ENCODE results near the gene ITGA11. TPM values are rescaled to one million over a fixed set of nuclear protein-coding genes. Genes with fewer than 3 reads are reported as not detected.
"Not testable (repeated sequence)": the region's sequence is repeated elsewhere in the genome, so short reads cannot be mapped to it uniquely, and the experiment has no call there.

Gene ITGA11
- total and polyA plus RNA-seq, 2 of the 4 experiments (the other 2 are of a cell fraction) = 4.1 to 6.6 TPM

- in situ Hi-C loops (cut with MboI; ENCODE audit: low sequenced_read_pairs); ATAC-seq (ENCODE audit: low read depth); H4K91ac ChIP-seq (ENCODE audit: insufficient read depth, low read depth, low read length); H3K79me1 ChIP-seq (ENCODE audit: low read depth in 1 of 2, low read length in 2 of 2); H4K20me1 ChIP-seq (ENCODE audit: insufficient read depth, low read length); H2AK5ac ChIP-seq (ENCODE audit: low read depth, low read length); POLR2A ChIA-PET (ENCODE audit: unreplicated experiment); H3K56ac ChIP-seq (ENCODE audit: extremely low read depth, insufficient read depth, low read length); dilution Hi-C loops (cut with HindIII; ENCODE audit: low sequenced_read_pairs, unreplicated experiment); H2BK20ac ChIP-seq (ENCODE audit: low read depth, low read length); H3K4ac ChIP-seq (ENCODE audit: low read depth, low read length); intact Hi-C loops (cut with micrococcal nuclease); H3K4me2 ChIP-seq (ENCODE audit: low read depth, low read length); H3K4me1 ChIP-seq (ENCODE audit: control insufficient read depth, insufficient read depth, low read length); H2BK5ac ChIP-seq (ENCODE audit: low read depth, low read length, poor library complexity, severe bottlenecking); H4K8ac ChIP-seq (ENCODE audit: low read depth in 2 of 2, low read length in 2 of 2); H4K5ac ChIP-seq (ENCODE audit: low read depth, low read length); H3K23ac ChIP-seq (ENCODE audit: low read depth, low read length); H3K4me3 ChIP-seq (ENCODE audit: insufficient read depth, low read depth, low read length); H3K9me3 ChIP-seq (ENCODE audit: control insufficient read depth, insufficient read depth, low read length); H3K27ac ChIP-seq (ENCODE audit: insufficient read depth, low read length); H3K27me3 ChIP-seq (ENCODE audit: control insufficient read depth, insufficient read depth, low read length); H2AFZ ChIP-seq (replicated peaks; ENCODE audit: low read length, poor library complexity); H3K9ac ChIP-seq (ENCODE audit: low read depth, low read length); DNase-seq; H3K14ac ChIP-seq (replicated peaks; ENCODE audit: low read depth, low read length); H2BK15ac ChIP-seq (ENCODE audit: low read depth, low read length); H3K9me1 ChIP-seq (ENCODE audit: insufficient read depth, low read length); BruUV-seq (replicated peaks); H3K36me3 ChIP-seq (ENCODE audit: control insufficient read depth, insufficient read depth, low read length); CTCF ChIA-PET; H2BK120ac ChIP-seq (ENCODE audit: low read depth, low read length); H2AK9ac ChIP-seq (replicated peaks; ENCODE audit: low read depth, low read length, poor library complexity); H3K18ac ChIP-seq (ENCODE audit: low read depth, low read length): not testable (repeated sequence)
- no CpG with 5 or more reads among the region's 3 CpGs for WGBS, 2 experiments (ENCODE audit: extremely low coverage in 2 of 2, insufficient read length in 1 of 2)
Measured at GRCh38 chr15:68397999-68398398, 34.0 kb downstream of the ITGA11 start.

Data from IMR-90 (cell line).